Amniotic epithelial cell (primary cell): ENCODE data around the gene ATP11C.
"Not testable (repeated sequence)": the region's sequence is repeated elsewhere in the genome, so short reads cannot be mapped to it uniquely, and the experiment has no call there.

ENCODE experiments used
- DNase-seq: peaks from one replicate; pipeline ENCODE4 v3.0.0-alpha.2; 2010; ENCODE audit warnings: low read depth

The ATP11C gene

DNA sequence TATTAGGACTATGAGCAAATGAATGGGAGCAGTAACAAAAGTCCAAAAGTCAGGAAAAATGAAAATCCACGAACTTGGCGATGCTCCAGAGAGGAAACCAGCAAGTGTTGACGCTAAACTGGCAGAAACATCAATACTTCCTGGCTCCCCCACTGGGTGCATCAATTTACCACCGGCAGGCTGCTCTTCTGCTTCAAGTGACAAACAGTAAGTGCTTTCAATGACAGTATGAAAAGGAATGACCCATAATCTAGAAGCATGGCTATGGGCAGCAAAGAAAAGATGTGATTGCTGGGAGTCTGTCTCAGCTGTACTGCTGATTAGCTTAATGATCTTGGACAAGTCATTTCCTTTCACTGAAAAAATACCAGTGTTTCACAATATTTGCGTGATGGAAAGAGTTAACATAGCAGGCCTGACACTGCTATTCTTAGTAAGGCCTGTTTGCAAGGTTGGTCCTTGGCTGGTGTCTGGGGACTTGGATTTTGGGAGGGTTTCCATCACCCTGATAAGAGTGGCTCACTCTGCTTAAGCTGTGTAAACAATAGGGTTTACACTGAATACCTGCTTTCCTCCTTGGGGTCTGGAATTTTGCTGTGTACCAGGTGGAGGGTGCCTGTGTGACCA is 8.7 kb downstream of the ATP11C start:
- no peak for DNase-seq

DNA sequence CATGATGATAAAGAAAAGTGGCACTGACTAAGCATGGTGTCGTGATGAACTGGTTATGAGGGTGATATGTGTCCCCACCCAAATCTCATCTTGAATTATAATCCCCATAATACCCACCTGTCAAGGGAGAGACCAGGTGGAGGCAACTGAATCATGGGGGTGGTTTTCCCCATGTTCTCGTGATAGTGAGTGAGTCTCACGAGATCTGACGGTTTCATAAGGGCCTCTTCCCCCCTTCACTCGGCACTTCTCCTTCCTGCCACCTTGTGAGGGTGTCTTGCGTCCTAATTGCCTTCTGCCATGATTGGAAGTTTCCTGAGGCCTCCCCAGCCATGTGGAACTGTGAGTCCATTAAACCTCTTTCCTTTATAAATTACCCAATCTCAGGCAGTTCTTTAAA is 11.7 kb downstream of the ATP11C start:
- DNase-seq = not testable (repeated sequence)

DNA sequence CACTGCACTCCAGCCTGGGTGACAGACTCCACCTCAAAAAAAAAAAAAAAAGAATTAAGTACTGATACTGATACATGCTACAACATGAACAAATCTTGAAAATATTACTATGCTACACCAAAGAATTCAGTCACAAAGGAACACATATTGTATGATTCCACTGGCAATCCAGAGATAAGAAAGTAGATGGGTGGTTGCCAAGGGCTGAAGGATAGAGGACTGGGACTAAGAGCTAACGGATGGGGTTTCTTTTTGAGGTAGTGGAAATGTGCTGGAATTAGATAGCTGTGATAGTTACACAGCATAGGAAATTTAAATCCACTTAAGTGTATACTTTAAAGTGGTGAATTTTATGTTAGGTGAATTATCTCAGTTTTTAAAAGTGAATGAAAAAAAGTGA is 12.5 kb downstream of the ATP11C start:
- peak; percentile 6 for DNase-seq

DNA sequence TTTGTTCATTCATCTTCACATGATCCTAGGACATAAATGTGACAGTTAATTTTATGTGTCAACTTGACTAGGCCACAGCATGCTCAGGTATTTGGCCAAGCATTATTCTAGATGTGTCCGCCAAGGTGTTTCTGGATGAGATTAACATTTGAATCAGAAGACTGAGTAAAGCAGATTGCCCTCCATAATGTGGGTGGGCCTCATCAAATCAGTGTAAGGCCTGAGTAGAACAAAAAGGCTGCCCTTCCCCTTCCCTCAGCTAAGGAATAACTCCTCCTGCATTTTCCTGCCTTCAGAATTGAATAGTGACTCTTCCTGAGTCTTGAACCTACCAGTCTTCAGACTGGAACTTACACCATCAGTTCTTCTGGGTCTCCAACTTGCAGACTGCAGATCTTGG is 18.4 kb downstream of the ATP11C start:
- DNase-seq = no peak

DNA sequence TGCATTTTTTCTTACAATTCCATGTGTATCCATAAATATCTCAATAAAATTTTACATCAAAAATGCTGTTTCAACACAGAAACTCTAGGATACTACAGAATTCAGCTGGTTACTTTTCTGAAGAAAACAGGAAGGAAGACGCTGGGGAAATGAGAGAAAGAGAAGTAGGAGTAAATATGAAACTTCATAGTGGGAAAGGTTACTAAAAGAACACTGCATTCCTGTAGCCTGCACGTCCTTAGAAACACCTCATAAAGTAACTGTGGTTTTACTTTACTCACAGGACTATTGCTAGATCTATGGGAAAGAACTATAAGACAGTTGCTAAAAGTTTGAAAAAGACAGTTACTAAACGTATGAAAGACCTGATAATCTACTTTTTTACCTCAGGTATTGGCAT is 23.1 kb downstream of the ATP11C start:
- DNase-seq = no peak

DNA sequence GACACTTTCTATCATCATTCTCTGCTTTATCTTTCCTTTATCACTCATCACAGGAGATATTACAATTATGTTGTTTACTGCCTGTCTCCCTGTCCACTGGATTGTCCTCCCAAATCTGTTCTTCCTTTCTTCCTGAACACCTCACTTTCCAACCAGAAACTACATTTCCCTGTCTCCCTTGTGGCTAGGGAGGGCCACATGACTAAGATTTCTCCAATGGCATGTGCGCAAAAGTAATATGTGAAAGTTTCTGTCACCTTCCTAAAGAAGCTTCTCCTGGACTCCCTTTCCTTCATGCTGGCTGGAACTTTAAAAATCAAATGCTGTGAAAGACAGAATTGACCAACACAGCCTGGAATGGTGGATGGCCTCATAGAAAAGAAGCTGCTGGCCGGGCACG is 25.8 kb downstream of the ATP11C start:
- DNase-seq = no peak

DNA sequence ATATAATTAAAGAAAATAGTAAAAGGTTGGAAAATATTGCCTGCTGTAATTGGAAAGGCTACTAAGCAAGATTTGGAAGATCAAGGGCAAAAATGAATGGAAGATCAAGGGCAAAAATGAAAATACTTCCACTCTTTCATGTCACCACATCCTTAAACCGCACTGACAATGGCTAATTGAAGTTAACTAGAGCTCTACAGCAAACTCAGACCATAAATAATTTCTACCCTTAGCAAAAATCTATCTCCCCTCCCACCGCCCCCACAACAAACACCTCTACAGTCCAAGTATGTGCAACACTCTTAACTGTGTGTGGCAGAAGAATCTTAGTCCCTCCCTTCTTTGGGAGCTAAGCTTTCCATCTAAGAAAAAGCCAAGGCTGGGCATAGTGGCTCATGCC is 27.1 kb downstream of the ATP11C start:
- DNase-seq = no peak

DNA sequence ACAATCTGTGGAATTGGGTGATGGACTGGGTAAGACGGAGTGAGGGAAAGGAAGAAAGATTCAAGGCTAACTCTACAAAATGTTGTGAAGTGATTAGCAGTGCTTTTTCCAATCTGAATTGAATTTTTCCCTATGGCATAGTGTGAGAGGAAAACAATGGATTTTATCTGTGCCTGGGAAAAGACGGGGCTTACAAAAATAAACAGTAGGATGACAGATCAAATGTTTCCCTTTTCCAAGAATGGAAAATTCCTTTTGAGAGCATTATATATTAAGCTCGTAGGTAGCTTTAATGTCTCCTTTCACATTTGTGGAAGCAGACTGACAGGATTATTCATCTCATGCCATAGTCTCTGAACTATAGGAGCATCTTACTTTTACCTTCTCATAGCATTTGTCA is 27.8 kb downstream of the ATP11C start:
- no peak for DNase-seq

DNA sequence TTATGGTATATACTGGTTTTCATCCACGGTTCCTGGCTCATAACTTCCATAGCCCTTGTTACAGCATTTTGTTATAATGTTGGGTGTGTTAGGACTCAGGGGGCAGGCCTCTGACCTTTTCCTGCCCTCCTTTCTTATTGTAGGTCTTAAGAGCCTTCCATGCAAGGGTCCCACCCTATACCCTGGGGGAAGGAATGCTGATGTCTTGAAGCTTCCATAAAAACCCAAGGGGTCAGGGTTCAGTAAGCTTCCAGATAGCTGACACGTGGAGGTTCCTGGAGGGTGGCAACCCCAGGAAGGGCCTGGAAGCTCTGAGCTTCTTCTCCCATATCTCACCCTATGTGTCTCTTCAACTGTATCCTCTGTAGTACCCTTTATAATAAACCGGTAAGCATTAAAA is 29.6 kb downstream of the ATP11C start:
- DNase-seq = no peak

DNA sequence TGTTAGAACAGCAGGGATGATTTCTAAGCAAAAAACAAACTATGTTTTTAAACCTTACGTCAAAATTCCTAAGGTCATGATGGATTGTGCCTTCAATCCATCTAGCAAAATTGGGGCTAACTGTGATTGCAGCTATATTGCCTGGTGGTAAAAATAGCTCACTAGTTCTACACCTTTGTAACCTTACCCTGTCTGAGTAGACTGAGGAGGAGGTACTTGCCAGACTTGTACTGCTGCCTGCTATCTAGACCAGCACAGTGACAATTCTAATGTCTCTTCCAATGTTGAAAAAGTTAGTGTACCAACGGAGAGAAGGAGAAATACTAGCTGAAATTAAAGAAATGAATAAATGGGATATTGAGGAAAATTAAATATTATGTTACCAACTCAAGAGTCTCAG is 30.3 kb downstream of the ATP11C start:
- no peak for DNase-seq

DNA sequence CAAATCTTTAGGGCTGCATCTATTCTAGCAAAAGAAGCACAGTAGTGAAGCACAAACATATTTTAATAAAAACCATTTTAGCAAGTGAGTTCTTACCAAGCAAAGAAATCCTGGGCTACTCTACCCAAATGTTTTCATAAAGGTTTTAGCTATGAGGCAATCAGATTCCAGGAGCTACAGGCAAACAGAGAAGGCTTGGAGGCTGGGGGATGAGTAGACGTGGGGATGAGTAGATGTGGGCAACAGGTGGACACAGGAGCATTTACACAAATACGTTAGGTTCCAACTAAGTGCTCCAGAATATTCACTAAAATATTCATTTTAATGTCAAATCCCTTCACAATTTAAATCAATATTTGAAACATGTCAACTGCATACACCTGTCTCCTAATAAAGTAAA is 34.5 kb downstream of the ATP11C start:
- DNase-seq = no peak

DNA sequence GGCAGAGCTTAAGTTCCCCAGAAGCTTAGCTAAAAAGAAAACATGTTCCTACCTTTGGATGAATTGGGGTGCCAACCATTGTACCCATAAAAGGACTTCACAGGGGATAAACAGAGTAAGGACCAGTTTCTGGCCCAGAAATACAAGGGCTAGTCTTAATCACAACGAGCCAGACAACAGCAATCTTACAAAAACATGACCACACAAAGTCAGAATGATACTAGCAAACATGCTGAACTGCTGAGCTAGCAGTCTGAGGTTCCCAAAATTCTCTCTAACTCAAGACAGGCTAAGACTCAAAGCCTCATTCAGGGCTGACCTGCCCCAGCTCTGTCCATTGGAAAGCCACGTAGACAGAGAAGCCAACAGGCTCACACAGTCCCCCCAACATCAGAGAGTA is 40.3 kb downstream of the ATP11C start:
- DNase-seq = no peak

DNA sequence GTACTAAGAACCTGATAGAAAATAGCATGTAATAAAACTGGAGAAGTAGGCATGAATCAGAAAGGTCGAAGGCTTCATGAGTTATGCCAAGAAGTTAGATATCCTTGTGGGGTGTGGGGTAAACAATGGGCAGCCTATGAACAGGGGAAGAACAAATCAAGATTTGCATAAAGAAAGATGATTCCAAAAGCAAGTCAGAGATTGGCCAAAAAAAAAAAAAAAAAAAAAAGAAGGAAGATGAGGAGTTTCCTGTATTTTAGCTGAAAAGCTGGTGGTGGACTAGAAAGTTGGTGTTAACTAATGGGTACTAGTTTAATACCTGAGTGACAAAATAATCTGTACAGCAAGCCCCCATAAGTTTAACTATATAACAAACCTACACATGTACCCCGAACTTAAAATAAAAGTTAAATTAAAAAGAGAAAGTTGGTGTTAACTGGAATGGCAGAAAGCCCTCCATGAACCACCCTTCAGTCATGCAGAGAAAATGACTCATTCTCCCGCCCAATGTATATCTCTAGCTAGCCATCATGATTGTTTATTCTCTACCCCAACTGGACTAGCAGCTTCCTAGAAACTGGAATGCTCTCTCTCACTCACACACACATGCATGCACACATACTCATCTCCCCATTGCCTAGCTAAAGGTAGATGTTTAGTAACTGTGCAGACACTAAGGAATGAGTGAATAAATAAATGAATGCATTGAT is 41.7 kb downstream of the ATP11C start:
- peak; percentile 77 for DNase-seq

DNA sequence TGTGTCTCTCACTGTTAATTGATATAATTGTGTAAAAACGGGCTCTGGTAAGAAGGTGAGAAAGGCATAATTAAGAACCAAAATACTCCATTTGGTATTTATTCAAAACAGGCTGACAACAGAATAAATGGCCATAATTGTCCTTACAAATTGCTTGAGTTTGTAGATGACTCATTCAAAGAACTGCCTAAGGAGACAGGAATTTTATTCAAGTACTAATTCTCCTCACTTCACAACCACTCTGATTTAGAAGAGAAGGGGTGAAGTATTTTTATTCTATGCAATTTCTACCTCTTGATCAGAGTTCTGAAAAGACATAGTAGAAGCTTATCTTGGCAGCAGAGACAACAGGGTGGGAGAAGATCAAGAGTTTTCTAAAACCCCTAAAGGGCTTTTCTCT is 43.1 kb downstream of the ATP11C start:
- peak; percentile 25 for DNase-seq

DNA sequence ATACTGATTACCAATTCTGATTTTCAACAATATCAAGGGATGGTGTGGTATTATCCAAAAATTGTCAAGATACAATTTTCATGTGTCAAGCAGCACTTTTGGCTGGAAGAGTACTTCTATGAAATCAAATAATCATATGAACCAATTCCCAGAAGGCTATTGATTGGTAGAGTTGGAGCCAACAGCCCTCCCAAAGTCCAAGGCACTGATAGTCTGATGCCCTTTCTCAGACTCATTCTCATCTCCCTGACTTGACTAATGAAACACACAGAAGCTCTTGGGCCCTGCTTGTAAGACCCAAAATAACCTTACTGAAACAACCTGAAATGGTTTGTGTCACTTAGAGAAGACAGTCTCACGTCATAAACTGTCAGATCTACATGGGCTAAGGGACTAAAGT is 48.9 kb downstream of the ATP11C start:
- DNase-seq = no peak

DNA sequence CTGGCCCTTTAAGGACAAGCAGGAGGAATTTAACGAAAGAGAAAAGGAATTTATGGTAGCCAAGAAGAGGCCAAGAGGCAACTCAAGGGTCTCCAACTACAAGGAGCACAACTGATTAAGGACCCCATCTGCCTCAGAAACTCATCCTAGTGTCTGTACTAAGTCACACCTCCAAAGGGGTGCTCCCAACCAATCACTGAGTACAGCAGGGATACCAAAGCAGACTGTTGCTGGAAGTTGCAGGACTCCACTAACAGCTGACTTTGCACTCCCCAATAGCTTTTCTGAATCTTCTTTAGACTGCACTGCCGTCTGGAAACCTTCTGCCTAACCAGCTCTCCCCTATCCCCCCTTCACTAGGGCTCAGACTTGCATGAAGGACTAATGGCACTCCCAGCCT is 50.6 kb downstream of the ATP11C start:
- DNase-seq = peak; percentile 6

DNA sequence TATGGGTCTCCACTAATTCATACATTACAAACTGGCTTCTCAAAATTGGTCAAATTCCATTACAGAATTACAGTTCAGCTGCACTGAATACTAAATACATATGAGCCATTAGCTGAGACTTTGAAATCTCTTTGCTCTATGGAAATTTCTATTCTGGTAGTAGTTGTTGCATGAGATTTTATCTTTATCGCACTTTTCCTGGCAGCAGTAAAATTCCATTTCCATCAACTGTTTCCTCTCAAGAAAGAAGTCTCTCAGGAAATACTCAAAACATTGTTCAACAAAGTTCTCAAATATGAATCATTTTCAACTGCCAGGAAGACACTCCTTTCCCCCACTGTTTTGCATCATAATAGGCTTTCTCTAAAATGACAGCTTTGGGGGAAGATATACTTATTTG is 51.3 kb downstream of the ATP11C start:
- DNase-seq = peak; percentile 76

DNA sequence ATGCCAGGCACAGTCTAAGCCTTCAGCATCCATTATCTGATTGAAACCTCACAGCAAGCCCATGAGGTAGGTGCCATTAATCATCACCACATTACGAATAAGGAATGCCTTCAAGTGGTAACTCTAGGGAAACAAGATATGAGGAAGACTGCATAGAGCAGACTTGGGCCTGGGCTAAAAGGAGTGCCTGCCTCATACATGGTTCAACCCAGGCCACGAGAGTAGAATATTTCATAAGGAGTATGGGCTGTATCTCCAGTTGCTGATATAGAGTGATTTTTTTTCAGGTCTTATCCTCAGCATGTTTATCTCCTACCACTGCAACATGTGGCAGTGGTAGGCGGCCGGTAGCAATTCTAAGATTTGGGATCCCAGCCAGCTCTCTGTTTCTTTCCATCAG is 51.7 kb downstream of the ATP11C start:
- DNase-seq = peak; percentile 86

DNA sequence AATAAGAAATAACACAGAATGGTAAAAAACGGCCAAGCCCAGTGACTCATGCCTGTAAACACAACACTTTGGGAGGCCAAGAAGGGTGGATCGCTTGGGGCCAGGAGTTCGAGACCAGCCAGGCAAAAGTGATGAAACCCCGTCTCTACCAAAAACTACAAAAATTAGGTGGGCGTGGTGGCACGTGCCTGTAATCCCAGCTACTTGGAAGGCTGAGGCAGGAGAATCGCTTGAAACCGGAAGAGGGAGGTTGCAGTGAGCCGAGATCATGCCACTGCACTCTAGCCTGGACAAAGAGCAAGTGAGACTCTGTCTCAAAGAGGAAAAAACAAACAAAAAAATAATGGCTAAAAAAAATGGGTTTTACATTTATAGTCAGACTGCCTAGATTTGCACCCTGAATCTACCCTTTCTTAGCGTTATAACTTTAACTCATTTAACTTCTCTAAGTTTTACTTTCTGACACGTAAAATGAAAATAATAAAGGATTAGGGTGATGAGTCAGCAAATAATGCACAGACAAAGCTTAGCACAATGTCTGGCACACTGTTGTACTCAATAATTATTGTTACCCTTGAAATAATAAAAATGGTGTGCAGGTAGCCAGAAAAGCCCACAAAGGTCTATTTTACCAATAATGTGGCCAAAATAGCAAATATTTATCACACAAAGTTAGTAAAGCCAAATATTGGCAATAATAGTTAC is 55.0 kb downstream of the ATP11C start:
- no peak for DNase-seq

DNA sequence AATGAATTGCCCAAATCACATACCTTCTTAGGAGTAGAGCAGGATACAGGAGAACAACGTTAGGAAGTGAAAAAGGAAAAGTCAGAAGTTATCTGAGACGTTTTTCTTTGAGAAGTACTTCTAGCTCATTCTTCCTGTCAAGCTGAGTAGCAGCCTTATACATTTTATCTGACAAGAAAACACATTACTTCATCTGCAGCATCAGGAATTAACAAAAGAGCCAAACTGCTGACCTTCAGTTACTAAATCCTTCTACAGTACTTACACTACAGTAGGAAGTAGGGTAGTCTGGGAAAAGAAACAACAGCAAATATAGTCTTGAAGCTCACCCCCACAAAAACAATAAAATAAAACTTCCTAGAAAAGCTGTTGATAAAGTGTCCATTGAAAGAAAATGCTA is 57.0 kb downstream of the ATP11C start:
- DNase-seq = peak; percentile 55

DNA sequence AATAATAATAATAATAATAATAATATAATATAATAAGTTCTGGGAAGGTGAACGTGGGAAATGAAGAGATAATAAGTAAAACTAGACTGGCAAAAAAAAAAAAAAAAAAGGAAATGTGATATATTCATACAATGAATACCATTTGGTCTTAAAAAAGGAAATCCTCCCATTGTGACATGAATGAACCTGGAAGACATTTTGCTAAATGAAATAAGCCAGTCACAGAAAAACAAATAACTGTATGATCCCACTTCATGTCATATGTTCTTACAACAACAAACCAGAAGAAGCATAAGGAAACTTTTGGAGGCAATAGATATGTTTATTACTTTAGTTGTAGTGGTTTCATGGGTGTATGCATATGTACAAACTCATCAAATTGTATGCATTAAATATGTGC is 63.1 kb downstream of the ATP11C start:
- DNase-seq = no peak

DNA sequence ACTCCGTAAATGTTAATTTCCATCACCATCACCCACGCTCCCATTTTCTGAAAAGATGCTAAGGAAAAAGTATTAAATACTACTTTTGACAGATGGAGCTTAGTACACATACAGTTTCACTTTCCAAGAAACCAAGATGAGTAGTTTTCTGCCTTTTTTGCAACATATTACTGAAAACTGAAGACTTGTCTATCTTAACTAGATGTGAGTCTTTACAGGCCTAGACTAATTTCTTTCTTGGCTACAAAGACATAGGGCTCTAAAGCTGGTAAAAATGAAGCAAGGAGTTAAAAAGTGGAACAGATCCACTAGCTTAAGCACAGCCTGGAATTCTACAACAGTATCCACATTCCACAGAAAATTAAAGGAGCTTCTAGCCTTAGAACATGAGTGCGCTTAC is 68.2 kb downstream of the ATP11C start:
- DNase-seq = no peak

DNA sequence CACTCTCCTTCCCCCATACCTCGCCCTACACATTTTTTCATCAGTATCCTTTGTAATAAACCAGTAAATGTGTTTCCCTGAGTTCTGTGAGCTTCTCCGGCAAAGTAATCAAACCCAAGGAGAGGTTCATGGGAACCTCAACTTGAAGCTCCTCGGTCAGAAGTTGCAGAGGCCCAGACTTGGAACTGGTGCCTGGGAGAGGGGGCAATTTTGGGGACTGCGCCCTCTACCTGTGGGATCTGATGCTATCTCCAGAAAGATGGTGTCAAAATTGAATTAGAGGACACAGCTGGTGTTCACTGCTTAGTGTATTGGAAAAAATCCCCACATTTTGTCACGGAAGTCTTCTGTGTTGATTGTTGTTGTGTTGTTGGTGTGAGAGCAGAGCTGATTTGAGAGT is 70.6 kb downstream of the ATP11C start:
- DNase-seq = no peak

DNA sequence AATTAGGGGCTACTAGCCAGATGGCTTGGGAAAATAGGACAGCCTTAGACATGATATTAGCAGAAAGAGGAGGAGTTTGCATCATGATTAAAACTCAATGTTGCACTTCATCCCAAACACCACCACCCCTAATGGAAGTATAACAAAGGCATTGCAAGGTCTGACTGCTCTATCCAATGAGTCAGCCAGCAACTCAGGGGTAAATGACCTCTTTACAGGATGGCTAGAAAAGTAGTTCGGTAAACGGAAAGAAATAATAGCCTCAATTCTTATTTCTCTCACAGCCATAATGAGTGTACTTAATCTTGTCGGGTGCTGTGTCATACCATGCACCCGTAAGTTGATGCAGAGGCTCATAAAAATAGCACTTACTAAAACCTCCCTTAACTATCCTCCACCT is 76.0 kb downstream of the ATP11C start:
- peak; percentile 3 for DNase-seq
